ENCODE measurements around the gene ITCH.

Gene ITCH

DNA sequence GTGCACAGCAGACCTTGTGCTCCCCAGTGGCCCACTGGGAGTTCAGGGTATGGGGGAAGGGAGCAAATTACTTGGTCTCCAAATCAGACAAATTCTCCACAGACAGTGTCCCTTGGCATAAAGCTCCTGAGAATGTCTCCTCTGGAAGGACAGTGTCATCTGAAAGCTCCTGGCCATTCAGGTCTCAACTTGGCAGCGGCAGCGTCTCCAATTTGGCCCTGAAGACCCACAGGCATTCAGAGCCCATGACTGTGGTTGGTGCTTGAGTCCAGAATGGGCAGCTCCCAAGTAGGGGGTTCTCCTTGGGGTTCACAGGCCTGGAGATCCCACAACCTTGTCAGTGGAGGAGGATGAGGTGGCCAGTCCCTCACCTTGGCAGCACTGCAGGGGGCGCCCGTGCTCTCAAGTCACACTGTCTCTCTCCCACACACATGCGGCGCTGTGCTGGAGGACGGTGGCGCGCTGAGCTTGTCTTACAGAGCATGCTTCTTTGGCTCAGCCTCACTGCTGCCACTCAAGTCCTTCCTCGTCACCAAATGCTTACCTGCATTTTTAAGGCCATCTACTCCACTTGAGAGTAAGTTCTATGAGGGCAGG lies 173.8 kb downstream of the ITCH start:
- peak; percentile 49 for DNase-seq

DNA sequence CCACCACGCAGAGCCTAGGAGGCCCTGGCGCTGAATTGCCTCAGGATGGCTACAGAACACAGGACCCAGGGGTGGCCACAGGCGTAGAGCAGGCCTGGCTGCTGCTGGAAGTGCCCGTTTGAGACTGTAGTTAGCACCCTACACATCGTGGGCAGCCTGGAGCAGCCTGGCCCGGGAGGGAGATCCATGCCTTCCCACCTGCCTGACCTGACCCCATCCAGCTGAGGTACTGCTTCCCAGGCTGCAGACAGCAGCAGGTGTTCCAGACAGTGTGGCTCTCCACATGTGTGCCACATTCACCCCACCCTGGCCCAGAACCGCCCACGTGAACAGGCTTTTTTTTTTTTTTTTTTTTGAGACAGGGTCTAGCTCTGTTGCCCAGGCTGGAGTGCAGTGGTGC lies 174.6 kb downstream of the ITCH start:
- no peak for DNase-seq

GRCh38 chr20:34538671-34539123 lies 175.6 kb downstream of the ITCH start:
- peak; percentile 66 for DNase-seq

DNA sequence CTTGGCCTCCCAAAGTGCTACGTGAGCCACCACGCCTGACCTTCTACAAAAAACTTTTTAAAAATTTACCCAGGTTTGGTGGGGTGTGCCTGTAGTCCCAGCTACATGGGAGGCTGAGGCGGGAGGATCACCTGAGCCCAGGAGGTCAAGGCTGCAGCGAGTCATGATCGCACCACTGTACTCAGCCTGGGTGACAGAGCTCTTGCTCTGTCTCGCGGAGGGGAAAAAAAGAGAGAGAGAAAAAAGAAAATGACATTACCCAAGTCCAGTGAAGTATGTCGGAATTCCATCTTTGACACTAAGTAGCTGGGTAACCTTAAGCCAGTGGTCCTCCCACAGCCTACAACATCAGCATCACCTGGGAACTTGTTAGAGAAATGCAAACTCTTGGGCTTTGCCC lies 176.7 kb downstream of the ITCH start:
- DNase-seq: no peak

GRCh38 chr20:34540596-34541263 lies 177.7 kb downstream of the ITCH start:
- no peak for DNase-seq

GRCh38 chr20:34541264-34541901 lies 178.3 kb downstream of the ITCH start:
- DNase-seq: no peak

DNA sequence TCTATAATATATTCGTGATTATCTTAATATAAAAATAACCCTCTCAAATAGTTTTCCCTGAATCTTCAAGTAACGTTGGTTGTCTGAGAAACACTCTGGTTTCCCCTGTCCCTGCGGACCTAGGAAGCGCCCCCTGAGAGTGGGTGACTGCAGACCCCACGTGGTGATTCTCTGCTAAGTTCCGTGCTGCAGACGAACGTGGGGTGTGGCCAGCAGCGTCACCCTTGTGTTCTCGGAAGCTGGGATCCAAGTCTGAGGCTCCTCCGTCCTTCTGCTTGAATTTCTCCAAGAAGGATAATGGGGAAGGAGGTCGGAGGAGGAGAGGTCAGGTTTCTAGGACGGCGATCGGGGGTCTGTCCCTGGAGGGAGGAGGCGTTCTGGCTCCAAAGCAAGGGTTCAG lies 178.8 kb downstream of the ITCH start:
- DNase-seq: no peak

GRCh38 chr20:34542439-34542838 lies 179.4 kb downstream of the ITCH start:
- DNase-seq: no peak

DNA sequence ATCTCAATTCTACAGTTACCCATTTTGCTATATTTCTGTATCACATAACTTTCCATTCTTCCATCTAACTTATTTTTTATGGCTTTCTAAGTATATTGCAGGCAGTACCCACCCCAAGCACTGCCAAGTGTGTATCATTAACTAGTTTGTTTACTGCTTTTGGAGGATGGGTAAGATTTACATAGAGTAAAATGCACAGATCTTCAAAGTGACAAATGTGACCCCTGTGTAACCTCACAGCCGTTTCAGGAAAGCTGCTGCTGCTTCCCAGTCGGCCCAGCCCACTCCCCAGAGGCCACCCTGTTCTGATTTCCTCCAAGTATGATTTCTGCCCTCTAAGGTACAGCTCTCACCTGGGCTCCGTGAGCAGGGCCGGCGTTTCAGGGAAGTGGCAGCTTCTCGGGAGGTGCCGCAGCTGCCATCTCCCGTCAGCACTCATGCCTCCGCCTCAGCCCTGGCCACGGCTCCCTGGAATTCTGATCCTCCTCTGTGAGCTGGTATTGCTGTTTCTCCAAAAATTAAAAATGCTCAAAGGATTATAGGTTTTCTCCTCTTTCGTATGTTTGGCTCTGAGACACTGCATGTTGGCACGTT lies 180.5 kb downstream of the ITCH start:
- DNase-seq: no peak

DNA sequence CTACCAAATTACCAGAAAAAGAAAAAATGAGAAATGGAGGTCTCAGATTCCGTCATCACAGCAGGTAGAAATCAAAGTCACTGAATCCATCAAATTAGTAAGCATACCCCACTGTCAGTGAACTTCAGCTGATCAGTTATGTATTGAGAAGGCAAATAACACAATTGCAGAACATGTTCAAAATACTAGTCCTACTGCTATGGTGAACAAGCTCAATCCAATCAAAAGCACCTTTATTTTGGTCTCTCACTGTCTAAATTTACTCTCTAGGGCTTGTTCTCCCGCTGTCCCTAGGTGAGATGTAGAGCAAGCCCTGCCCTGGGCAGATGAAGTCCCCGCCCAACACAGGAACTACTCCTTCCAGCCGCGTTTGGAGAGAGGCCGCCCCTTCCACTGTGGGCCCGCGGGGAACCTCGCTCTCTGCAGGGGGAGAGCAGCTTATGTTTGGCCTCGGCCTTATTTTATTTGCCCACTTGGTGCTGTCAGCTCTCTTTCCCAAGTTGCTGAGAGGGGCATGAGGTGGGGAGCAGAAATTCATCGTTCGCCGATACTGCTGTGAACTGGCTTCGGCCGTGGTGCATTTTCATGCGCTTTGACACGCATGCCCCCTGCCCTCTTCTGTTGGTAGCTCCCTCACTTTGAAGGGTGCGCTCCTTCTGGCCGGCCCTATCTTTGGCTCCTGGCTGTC lies 181.2 kb downstream of the ITCH start:
- peak; percentile 36 for DNase-seq

DNA sequence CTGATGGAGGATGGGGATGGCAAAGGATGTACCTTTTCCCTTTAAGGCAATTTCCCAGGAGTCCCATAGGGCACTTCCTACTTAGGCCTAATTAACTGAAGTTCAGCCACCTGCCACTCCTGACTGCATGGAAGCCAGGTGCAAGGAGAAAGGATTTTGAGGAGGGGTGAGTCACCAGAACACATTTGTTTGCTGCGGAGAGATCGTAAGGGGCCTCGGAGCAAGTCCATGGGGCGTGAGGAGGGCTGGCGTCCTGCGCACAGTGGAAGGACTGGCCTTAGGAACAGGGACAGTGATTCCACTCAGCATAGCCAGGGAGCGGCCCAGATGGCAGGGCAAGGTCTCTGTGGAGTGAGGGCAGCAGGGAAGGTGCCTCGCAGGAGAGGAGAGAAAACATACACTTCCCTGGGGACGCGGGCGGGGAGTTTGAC lies 183.7 kb downstream of the ITCH start:
- no peak for DNase-seq

GRCh38 chr20:34547844-34548613 lies 185.0 kb downstream of the ITCH start:
- DNase-seq: no peak

GRCh38 chr20:34549291-34549928 lies 186.3 kb downstream of the ITCH start:
- no peak for DNase-seq

DNA sequence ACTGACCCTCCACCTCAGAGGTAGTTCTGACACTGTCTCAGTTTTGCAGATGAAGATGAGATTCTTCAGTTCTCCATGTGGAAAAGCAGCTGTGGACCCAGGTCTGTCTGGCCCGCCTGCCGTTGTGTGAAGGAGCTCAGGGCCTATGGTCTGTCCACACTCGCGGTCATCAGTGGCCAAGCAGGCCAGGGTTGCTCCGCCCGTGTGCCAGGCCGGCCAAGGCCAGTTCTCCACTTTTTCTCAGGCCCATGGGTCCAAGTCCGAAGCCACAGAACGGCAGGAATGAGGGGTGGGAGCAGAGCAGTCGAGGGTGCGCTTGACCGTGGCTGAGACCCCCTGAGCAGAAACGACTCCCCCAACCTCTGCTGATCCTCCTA lies 186.8 kb downstream of the ITCH start:
- no peak for DNase-seq

DNA sequence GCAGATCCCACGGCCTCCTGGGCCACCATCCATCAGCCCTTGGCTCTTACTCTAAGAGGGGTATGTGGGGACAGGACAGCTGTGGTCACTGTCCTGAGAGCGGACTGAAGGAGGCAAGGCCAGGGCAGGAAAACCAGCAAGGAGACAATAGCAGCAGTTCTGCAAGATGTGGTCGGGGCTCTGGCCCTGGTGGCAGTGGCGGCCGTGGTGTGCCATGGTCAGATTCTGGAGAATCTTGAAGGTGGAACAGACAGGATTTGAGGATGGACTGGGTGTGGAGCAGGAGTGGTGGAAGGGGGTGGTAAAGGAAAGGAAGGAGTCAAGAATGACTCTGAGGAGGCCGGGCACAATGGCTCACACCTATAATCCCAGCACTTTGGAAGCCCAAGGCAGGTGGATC lies 189.5 kb downstream of the ITCH start:
- no peak for DNase-seq

DNA sequence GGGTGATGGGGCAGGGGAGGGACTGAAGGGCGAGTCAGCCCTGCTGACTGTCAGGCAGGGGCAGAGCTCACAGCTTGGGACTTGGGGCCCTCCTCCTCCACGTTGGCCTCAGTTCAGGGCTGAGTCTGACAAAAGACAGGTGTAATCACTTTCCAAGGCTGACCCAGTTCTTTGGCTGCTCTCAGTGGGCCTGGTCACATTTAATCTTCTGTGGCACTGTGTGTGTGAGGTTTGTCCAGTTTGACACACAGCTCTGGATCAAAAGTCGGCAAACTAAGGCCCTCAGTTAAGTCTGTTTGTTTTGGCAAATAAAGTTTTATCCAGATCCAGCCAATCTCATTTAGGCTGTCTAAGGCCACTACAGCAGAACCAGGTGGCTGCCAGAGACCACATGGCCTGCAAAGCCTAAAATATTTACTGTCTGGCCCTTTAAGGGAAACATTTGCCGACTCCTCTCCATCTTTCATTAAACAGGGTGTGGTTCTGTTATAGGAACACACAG lies 190.3 kb downstream of the ITCH start:
- DNase-seq: no peak

DNA sequence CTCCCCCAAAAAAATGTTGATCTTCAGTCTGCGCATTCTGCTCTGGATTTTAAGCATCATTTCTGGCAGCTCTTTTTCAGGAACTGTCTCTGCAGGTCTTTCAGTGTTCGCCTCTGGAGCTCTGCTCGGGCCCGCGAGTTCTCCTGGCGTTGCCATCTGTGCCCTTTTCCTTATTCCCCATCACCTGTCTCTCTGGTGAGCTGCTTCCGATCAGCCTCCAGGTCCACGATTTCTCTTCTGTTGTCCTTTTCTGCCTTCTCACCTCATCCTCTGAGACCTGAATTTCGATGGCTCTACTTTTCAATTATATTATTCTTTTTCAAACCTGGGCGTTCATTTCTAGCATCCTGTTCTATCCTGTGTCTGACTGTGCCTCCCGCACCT lies 194.9 kb downstream of the ITCH start:
- no peak for DNase-seq

GRCh38 chr20:34558320-34559218 lies 195.5 kb downstream of the ITCH start, which contains the start of gene MAP1LC3A:
MAP1LC3A (plus strand) TSS chr20:34558718; CDS start chr20:34558869, 151 bp downstream.
- peak; percentile 98 for DNase-seq

DNA sequence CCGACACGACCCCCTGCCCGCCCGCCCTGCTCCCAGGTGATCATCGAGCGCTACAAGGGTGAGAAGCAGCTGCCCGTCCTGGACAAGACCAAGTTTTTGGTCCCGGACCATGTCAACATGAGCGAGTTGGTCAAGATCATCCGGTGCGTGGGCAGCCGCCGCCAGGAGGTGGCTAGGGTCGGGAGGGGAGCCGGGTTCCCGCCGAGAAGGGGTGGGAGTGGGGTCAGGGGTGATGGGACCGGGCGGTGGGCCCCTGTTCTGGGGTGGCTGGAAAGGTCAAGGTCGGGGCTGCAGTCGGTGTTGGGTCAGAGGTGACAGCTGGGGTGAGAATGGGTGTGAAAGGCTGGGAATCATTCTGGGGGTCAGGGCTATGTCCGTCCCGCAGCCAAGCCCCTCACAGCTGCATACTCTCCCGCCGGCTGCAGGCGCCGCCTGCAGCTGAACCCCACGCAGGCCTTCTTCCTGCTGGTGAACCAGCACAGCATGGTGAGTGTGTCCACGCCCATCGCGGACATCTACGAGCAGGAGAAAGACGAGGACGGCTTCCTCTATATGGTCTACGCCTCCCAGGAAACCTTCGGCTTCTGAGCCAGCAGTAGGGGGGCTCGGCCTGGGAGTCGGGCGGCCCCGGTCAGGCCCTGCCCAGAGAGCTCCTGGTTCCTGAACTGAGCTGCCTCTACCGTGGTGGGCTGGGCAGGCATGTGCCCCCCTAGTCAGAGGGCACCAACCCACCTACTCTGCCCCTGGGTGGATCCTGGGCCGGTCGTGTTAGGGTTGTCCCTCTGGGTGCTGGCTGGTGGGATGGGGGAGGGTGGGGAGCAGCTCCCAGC lies 196.5 kb downstream of the ITCH start:
- no peak for DNase-seq

- no peak for DNase-seq
Observed at GRCh38 chr20:34560141-34560523, 197.1 kb downstream of the ITCH start.

Measured in activated T-cell treated with anti-CD3 and anti-CD28 coated beads, Interleukin-2, amount 50 U/mL, for 1 hour (primary cell).